ENCODE measurements around the gene A1CF.

- TF ChIP-seq CTCF (IDR thresholded peaks at IDR 0.05): no peak
- no peak for TF ChIP-seq POLR2A (IDR thresholded peaks at IDR 0.05)
These were observed 79.3 kb downstream of the A1CF start for GRCh38 chr10:50805981-50806622.
